GM23338 (cell line): ENCODE data around the gene MANBA. TPM values are rescaled to one million over a fixed set of nuclear protein-coding genes. Genes with fewer than 3 reads are reported as not detected.

Source experiments
- ATAC-seq: fragments of 200-7000 bp; cut with Tn5 transposase; 3 replicates; pipeline ENCODE4 v1.9.1; 2020
- DNase-seq: peaks from one replicate; pipeline ENCODE4 v3.0.0-alpha.2; 2015; ENCODE audit warnings: low spot score
- H2AFZ ChIP-seq: fragments of 200-600 bp; sonication (generic); 2 replicates; pipeline ENCODE4 v1.8.0; 2016; ENCODE audit warnings: antibody characterized with exemption, mild to moderate bottlenecking, moderate library complexity
- H3F3A ChIP-seq: fragments of 200-600 bp; sonication (generic); replicated peaks from 2 replicates; pipeline ENCODE4 v1.8.0; 2017; ENCODE audit warnings: antibody characterized with exemption, mixed run types, low read depth
- H3K27ac ChIP-seq: fragments of 200-600 bp; sonication (generic); 2 replicates; pipeline ENCODE4 v1.6.1; 2016; ENCODE audit warnings: low read depth
- H3K27me3 ChIP-seq: fragments of 200-600 bp; sonication (generic); 2 replicates; pipeline ENCODE4 v1.8.0; 2016; ENCODE audit warnings: mild to moderate bottlenecking, mixed run types, moderate library complexity; ENCODE audit not compliant: insufficient read depth
- H3K36me3 ChIP-seq: fragments of 200-600 bp; sonication (generic); 2 replicates; pipeline ENCODE4 v1.8.0; 2016; ENCODE audit warnings: mild to moderate bottlenecking; ENCODE audit not compliant: insufficient read depth
- H3K4me1 ChIP-seq: fragments of 200-600 bp; sonication (generic); 2 replicates; pipeline ENCODE4 v1.8.0; 2016; ENCODE audit warnings: mild to moderate bottlenecking, moderate library complexity; ENCODE audit not compliant: insufficient read depth
- H3K4me2 ChIP-seq: fragments of 200-600 bp; sonication (generic); 2 replicates; pipeline ENCODE4 v1.7.1; 2017; ENCODE audit warnings: mixed run types
- H3K4me3 ChIP-seq: fragments of 200-600 bp; sonication (generic); 2 replicates; pipeline ENCODE4 v1.6.1; 2016; ENCODE audit warnings: mixed run types
- H3K79me2 ChIP-seq: fragments of 200-600 bp; sonication (generic); replicated peaks from 2 replicates; pipeline ENCODE4 v1.8.0; 2017; ENCODE audit warnings: mild to moderate bottlenecking; ENCODE audit not compliant: insufficient read depth
- H3K9me2 ChIP-seq: fragments of 200-600 bp; sonication (generic); 2 replicates; pipeline ENCODE4 v1.8.0; 2017; ENCODE audit not compliant: insufficient read depth
- H4K20me1 ChIP-seq: fragments of 200-600 bp; sonication (generic); replicated peaks from 2 replicates; pipeline ENCODE4 v1.8.0; 2017; ENCODE audit warnings: mild to moderate bottlenecking; ENCODE audit not compliant: insufficient read depth
- H3K27ac Mint-ChIP-seq: 2 replicates; pipeline ENCODE4 v1.8.0; 2020; ENCODE audit warnings: inconsistent platforms, mild to moderate bottlenecking, moderate library complexity, mixed read lengths
- H3K27me3 Mint-ChIP-seq: 3 replicates; pipeline ENCODE4 v1.8.0; 2022; ENCODE audit warnings: low read depth, mild to moderate bottlenecking, moderate library complexity, mixed read lengths, inconsistent platforms; ENCODE audit not compliant: insufficient read depth, poor library complexity
- H3K36me3 Mint-ChIP-seq: 3 replicates; pipeline ENCODE4 v1.8.0; 2021; ENCODE audit warnings: low read depth, mild to moderate bottlenecking, inconsistent platforms, moderate library complexity, mixed read lengths
- H3K4me1 Mint-ChIP-seq: 3 replicates; pipeline ENCODE4 v1.8.0; 2020; ENCODE audit warnings: mild to moderate bottlenecking, inconsistent platforms, mixed read lengths
- H3K4me3 Mint-ChIP-seq: 3 replicates; pipeline ENCODE4 v1.8.0; 2021; ENCODE audit warnings: moderate library complexity, mild to moderate bottlenecking, inconsistent platforms, mixed read lengths
- H3K9me3 Mint-ChIP-seq: 3 replicates; pipeline ENCODE4 v1.8.0; 2020; ENCODE audit warnings: moderate library complexity, mild to moderate bottlenecking, inconsistent platforms, mixed read lengths
- CREB1 ChIP-seq: fragments of 250-450 bp; sonication (Bioruptor Pico); IDR thresholded peaks from 2 replicates; pipeline ENCODE4 v1.5.0; 2020; ENCODE audit warnings: low read depth, mild to moderate bottlenecking, moderate library complexity
- ETS1 ChIP-seq: IDR thresholded peaks from 2 replicates; pipeline ENCODE4 v1.6.1; 2016; ENCODE audit warnings: antibody characterized with exemption
- EZH2 ChIP-seq: fragments of 200-600 bp; sonication (generic); IDR thresholded peaks from one replicate; pipeline ENCODE4 v1.8.0; 2017; ENCODE audit warnings: antibody characterized with exemption, mild to moderate bottlenecking, low read depth; ENCODE audit not compliant: unreplicated experiment
- EZH2phosphoT487 ChIP-seq: fragments of 200-600 bp; sonication (generic); IDR thresholded peaks from one replicate; pipeline ENCODE4 v1.8.1; 2018; ENCODE audit warnings: antibody characterized with exemption; ENCODE audit not compliant: unreplicated experiment
- JUNB ChIP-seq: IDR thresholded peaks from one replicate; pipeline ENCODE4 v1.6.1; 2016; ENCODE audit warnings: antibody characterized with exemption; ENCODE audit not compliant: unreplicated experiment
- NANOG ChIP-seq: IDR thresholded peaks from 2 replicates; pipeline ENCODE4 v1.6.1; 2016; ENCODE audit warnings: antibody characterized with exemption, borderline replicate concordance
- POLR2AphosphoS5 ChIP-seq: IDR thresholded peaks from 2 replicates; pipeline ENCODE4 v1.6.1; 2016; ENCODE audit warnings: antibody characterized with exemption, low read depth
- REST ChIP-seq: IDR thresholded peaks from one replicate; pipeline ENCODE4 v1.6.1; 2018; ENCODE audit warnings: antibody characterized with exemption; ENCODE audit not compliant: unreplicated experiment
- STAT1 ChIP-seq: IDR thresholded peaks from one replicate; pipeline ENCODE4 v1.6.1; 2016; ENCODE audit warnings: antibody characterized with exemption; ENCODE audit not compliant: unreplicated experiment
- ZNF114 ChIP-seq: fragments of 250-450 bp; sonication (Bioruptor Pico); IDR thresholded peaks from 2 replicates; pipeline ENCODE4 v1.5.0; 2020; ENCODE audit warnings: mild to moderate bottlenecking, moderate library complexity
- ZNF331 ChIP-seq: fragments of 250-450 bp; sonication (Bioruptor Pico); IDR thresholded peaks from 2 replicates; pipeline ENCODE4 v1.5.0; 2020; ENCODE audit warnings: low read depth, mild to moderate bottlenecking, moderate library complexity
- polyA plus RNA-seq: library from polyadenylated mRNA; unstranded; fragments of >200 nt; fragmentation: Nextera tagmentation; extraction: Ambion mirVana; gene quantifications from 2 replicates; pipeline ENCODE4 v1.2.1, GENCODE V29; 2016
- total RNA-seq: library from RNA; depleted of rRNA; stranded (reverse); fragments of >200 nt; shearing (Covaris generic); gene quantifications from 2 replicates; pipeline ENCODE4 v1.2.3, GENCODE V29; 2014
- TF ChIP-seq, protein P1 (sequence below): fragments of 250-450 bp; sonication (Bioruptor Pico); IDR thresholded peaks from 2 replicates; pipeline ENCODE4 v1.5.0; 2020; ENCODE audit warnings: mild to moderate bottlenecking, moderate library complexity
- TF ChIP-seq, protein P2 (sequence below), 2 experiments: fragments of 200-600 bp in 1 of 2; sonication (generic) in 1 of 2; conservative IDR thresholded peaks; 2 replicates each; pipeline versions ENCODE4 v1.5.1 to v1.6.1; 2016 to 2017; ENCODE audit warnings: antibody characterized with exemption in 2 of 2, low read depth in 2 of 2, mild to moderate bottlenecking in 2 of 2, moderate library complexity in 1 of 2

Gene MANBA
- total and polyA plus RNA-seq, 2 experiments from 2014 or later, result 13.2 to 54.3 TPM

DNA sequence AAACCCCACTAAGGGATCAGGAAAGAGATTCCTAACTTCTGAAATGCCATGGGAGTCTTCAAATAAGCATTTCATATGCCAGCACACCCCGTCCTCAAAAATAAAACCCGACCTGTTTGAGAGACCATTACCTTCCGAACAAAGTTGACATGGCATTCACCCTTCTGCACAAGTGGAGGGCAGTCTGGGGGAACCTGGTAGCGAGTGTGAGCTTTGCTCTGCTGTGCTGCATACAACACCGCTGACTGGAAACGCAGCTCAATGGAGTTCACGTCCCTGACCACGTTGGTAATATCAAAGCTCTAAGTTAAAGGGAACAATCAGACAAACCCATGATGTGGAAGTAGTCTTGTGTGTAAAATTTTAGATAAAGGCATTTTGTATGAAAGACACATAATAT lies 38.0 kb downstream of the MANBA start:
- peaks cover 39% of the 10 kb centered on the region for H3K36me3 Mint-ChIP-seq
- Histone ChIP-seq H3K27ac (peak overlapping the region; percentile 56; the same call in 1 of the 2 replicates), H3F3A (no peaks in the 10 kb centered on the region), H3K4me2 (no peak overlapping the region), H4K20me1 (no peaks in the 10 kb centered on the region), H3K79me2 (no peaks in the 10 kb centered on the region), H2AFZ (no peak overlapping the region), H3K36me3 (peaks cover 15% of the 10 kb centered on the region), H3K27me3 (no peaks in the 10 kb centered on the region), H3K4me1 (no peaks in the 10 kb centered on the region), H3K9me2 (0 out of 2 replicates have a peak, but pooled peaks cover 2% of the 10 kb centered on the region), H3K4me3 (no peak overlapping the region)
- peaks cover 4% of the 10 kb centered on the region; the same call in 2 of the 3 replicates for H3K9me3 Mint-ChIP-seq
- no peaks in the 10 kb centered on the region for H3K4me1 Mint-ChIP-seq
- H3K27me3 Mint-ChIP-seq, result no peaks in the 10 kb centered on the region
- TF ChIP-seq EZH2 (no peak), POLR2AphosphoS5 (no peak), ZNF114 (no peak), JUNB (no peak), ZNF331 (no peak), REST (no peak), CREB1 (CRISPR knock-in tag) (no peak), STAT1 (no peak), EZH2phosphoT487 (no peak), ETS1 (no peak), NANOG (no peak)
- TF ChIP-seq, protein P1, sequence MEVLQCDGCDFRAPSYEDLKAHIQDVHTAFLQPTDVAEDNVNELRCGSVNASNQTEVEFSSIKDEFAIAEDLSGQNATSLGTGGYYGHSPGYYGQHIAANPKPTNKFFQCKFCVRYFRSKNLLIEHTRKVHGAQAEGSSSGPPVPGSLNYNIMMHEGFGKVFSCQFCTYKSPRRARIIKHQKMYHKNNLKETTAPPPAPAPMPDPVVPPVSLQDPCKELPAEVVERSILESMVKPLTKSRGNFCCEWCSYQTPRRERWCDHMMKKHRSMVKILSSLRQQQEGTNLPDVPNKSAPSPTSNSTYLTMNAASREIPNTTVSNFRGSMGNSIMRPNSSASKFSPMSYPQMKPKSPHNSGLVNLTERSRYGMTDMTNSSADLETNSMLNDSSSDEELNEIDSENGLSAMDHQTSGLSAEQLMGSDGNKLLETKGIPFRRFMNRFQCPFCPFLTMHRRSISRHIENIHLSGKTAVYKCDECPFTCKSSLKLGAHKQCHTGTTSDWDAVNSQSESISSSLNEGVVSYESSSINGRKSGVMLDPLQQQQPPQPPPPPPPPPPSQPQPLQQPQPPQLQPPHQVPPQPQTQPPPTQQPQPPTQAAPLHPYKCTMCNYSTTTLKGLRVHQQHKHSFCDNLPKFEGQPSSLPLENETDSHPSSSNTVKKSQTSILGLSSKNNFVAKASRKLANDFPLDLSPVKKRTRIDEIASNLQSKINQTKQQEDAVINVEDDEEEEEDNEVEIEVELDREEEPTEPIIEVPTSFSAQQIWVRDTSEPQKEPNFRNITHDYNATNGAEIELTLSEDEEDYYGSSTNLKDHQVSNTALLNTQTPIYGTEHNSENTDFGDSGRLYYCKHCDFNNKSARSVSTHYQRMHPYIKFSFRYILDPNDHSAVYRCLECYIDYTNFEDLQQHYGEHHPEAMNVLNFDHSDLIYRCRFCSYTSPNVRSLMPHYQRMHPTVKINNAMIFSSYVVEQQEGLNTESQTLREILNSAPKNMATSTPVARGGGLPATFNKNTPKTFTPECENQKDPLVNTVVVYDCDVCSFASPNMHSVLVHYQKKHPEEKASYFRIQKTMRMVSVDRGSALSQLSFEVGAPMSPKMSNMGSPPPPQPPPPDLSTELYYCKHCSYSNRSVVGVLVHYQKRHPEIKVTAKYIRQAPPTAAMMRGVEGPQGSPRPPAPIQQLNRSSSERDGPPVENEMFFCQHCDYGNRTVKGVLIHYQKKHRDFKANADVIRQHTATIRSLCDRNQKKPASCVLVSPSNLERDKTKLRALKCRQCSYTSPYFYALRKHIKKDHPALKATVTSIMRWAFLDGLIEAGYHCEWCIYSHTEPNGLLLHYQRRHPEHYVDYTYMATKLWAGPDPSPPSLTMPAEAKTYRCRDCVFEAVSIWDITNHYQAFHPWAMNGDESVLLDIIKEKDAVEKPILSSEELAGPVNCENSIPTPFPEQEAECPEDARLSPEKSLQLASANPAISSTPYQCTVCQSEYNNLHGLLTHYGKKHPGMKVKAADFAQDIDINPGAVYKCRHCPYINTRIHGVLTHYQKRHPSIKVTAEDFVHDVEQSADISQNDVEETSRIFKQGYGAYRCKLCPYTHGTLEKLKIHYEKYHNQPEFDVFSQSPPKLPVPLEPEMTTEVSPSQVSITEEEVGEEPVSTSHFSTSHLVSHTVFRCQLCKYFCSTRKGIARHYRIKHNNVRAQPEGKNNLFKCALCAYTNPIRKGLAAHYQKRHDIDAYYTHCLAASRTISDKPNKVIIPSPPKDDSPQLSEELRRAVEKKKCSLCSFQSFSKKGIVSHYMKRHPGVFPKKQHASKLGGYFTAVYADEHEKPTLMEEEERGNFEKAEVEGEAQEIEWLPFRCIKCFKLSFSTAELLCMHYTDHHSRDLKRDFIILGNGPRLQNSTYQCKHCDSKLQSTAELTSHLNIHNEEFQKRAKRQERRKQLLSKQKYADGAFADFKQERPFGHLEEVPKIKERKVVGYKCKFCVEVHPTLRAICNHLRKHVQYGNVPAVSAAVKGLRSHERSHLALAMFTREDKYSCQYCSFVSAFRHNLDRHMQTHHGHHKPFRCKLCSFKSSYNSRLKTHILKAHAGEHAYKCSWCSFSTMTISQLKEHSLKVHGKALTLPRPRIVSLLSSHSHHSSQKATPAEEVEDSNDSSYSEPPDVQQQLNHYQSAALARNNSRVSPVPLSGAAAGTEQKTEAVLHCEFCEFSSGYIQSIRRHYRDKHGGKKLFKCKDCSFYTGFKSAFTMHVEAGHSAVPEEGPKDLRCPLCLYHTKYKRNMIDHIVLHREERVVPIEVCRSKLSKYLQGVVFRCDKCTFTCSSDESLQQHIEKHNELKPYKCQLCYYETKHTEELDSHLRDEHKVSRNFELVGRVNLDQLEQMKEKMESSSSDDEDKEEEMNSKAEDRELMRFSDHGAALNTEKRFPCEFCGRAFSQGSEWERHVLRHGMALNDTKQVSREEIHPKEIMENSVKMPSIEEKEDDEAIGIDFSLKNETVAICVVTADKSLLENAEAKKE (CRISPR knock-in tag), result no peak
- TF ChIP-seq, protein P2, sequence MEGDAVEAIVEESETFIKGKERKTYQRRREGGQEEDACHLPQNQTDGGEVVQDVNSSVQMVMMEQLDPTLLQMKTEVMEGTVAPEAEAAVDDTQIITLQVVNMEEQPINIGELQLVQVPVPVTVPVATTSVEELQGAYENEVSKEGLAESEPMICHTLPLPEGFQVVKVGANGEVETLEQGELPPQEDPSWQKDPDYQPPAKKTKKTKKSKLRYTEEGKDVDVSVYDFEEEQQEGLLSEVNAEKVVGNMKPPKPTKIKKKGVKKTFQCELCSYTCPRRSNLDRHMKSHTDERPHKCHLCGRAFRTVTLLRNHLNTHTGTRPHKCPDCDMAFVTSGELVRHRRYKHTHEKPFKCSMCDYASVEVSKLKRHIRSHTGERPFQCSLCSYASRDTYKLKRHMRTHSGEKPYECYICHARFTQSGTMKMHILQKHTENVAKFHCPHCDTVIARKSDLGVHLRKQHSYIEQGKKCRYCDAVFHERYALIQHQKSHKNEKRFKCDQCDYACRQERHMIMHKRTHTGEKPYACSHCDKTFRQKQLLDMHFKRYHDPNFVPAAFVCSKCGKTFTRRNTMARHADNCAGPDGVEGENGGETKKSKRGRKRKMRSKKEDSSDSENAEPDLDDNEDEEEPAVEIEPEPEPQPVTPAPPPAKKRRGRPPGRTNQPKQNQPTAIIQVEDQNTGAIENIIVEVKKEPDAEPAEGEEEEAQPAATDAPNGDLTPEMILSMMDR (conservative IDR thresholded peaks at IDR 0.05; ENCODE audit: low read depth in 2 of 2), result no peak
- ATAC-seq (no peak), DNase-seq (no peak)
- H3K4me3 Mint-ChIP-seq, result no peak overlapping the region
- no peak overlapping the region for H3K27ac Mint-ChIP-seq
